ENCODE measurements around the gene GAPVD1. TPM values are rescaled to one million over a fixed set of nuclear protein-coding genes. Genes with fewer than 3 reads are reported as not detected.

Gene GAPVD1
- total RNA-seq, 1 experiment from 2014 or later: 53.1 TPM

DNA sequence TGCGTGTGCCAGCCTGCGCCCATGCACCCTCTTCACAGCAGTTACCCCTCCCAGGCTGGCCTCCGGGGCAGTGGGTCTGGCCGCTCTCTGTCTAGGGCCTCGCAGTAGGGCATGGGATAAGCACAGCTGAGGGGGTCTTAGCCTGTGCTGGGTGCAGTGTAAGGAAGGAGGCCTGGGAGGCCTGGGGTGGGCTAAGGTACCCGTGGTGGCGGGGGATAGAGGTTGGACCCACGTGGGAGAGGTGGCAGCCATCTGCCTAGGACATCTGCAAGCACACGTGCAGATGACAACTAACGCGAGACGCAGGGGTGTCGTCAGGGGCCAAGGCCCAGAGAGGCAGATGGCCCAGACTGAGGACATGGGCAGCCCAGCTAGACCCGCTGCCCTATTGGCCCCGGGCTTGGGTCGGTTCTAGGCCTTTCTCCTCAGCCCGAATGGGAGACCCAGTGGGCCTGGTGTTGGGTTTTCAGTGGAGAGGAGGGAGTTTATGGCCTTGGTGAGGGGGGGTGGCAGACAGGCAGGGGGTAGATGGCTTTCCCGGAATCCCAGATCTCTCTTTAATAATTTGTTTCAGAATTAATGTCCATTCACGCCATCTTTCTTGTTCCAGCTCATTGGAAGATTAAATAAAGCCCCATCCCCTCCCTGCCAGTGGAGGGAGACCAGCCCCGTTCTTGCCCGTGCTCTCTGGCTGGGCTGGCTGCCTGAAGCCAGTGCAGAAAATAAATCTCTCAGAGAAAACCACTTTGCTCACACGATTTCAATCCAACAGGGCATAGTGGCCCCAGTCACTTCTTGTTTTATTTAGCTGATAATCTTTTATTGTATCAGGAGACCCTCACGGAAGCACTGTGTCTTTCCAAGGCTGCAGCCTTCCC lies 154.2 kb downstream of the GAPVD1 start:
- no peak overlapping the region for H3K27ac ChIP-seq (ENCODE audit: low read depth, low read length)
- ChIA-PET RAD21 (ENCODE audit: low non-redundant PET in 1 of 2, low total read pairs in 2 of 2, uncharacterized antibody in 2 of 2, unreplicated experiment in 2 of 2) (no interaction called here), POLR2A (no interaction called here), CTCF (no interaction called here)
- no peaks in the 10 kb centered on the region for H3K27me3 ChIP-seq (ENCODE audit: insufficient read depth, low read length)
- H3K4me2 ChIP-seq (ENCODE audit: low read length): no peak overlapping the region
- H3K9me2 ChIP-seq (ENCODE audit: insufficient read depth): no peaks in the 10 kb centered on the region
- BruUV-seq (replicated peaks): no TSS peak
- H2AFZ ChIP-seq (ENCODE audit: low read depth, low read length, poor library complexity, severe bottlenecking): no peak overlapping the region
- TF ChIP-seq JUND (IDR thresholded peaks at IDR 0.05) (no peak), SIN3A (IDR thresholded peaks at IDR 0.05; ENCODE audit: low read depth) (no peak), ZFX (IDR thresholded peaks at IDR 0.05) (no peak)
- H3K9me3 ChIP-seq (ENCODE audit: control insufficient read depth in 1 of 2, insufficient read depth in 1 of 2, low read depth in 1 of 2, low read length in 2 of 2): no peaks in the 10 kb centered on the region
- H4K20me1 ChIP-seq (ENCODE audit: insufficient read depth): no peaks in the 10 kb centered on the region
- H3K4me1 ChIP-seq (ENCODE audit: control insufficient read depth in 1 of 2, insufficient read depth in 2 of 2, low read length in 2 of 2): peaks cover 5 to 12% of the 10 kb centered on the region in 2 experiments; a peak in 3 of 4 replicates
- H3K36me3 ChIP-seq (ENCODE audit: control insufficient read depth in 1 of 2, insufficient read depth in 2 of 2, low read length in 2 of 2): no peaks in the 10 kb centered on the region
- intact Hi-C loops (cut with micrococcal nuclease): no loop called here
- no peak for ATAC-seq
- H3K9ac ChIP-seq (ENCODE audit: low read length): no peak overlapping the region
- no peak overlapping the region for H3K4me3 ChIP-seq (replicated peaks in 1 of 2; ENCODE audit: low read depth in 1 of 2, low read length in 2 of 2)
- no peaks in the 10 kb centered on the region; the same call in 1 of the 2 replicates for H3K79me2 ChIP-seq (ENCODE audit: insufficient read depth, low read length)
- DNase-seq (ENCODE audit: low read depth, low spot score): no peak

DNA sequence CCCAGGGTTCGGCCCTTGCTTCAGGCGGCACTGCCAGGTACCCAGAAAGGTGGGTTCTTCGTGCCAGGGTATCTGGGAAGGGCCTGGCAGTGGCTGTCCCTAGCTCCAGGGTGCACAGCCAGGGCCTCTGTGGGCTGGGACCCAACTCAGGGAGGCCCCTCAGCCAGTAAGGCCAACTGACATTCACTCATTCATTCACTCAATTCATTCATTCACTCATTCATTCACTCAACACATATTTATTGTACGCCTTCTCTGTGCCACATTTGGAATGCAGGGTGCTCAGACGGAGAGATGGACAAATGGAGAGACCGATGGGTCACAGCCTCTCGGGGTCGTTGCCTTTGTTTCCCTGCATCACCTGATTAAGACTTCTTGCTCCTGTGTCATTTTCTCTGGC lies 154.9 kb downstream of the GAPVD1 start:
- ChIA-PET POLR2A (no interaction called here), CTCF (no interaction called here), RAD21 (ENCODE audit: low non-redundant PET in 1 of 2, low total read pairs in 2 of 2, uncharacterized antibody in 2 of 2, unreplicated experiment in 2 of 2) (no interaction called here)
- ATAC-seq (no peak), DNase-seq (ENCODE audit: low read depth, low spot score) (no peak)
- Histone ChIP-seq H3K36me3 (ENCODE audit: control insufficient read depth in 1 of 2, insufficient read depth in 2 of 2, low read length in 2 of 2) (no peaks in the 10 kb centered on the region), H3K27ac (ENCODE audit: low read depth, low read length) (no peak overlapping the region), H3K4me1 (ENCODE audit: control insufficient read depth in 1 of 2, insufficient read depth in 2 of 2, low read length in 2 of 2) (peaks cover 2 to 11% of the 10 kb centered on the region in 2 experiments; a peak in 3 of 4 replicates), H3K79me2 (ENCODE audit: insufficient read depth, low read length) (no peaks in the 10 kb centered on the region), H3K27me3 (ENCODE audit: insufficient read depth, low read length) (no peaks in the 10 kb centered on the region), H3K9ac (ENCODE audit: low read length) (no peak overlapping the region), H3K9me3 (ENCODE audit: control insufficient read depth in 1 of 2, insufficient read depth in 1 of 2, low read depth in 1 of 2, low read length in 2 of 2) (no peaks in the 10 kb centered on the region), H3K4me3 (replicated peaks in 1 of 2; ENCODE audit: low read depth in 1 of 2, low read length in 2 of 2) (no peak overlapping the region), H2AFZ (ENCODE audit: low read depth, low read length, poor library complexity, severe bottlenecking) (no peak overlapping the region), H3K9me2 (ENCODE audit: insufficient read depth) (no peaks in the 10 kb centered on the region), H4K20me1 (ENCODE audit: insufficient read depth) (no peaks in the 10 kb centered on the region), H3K4me2 (ENCODE audit: low read length) (no peak overlapping the region)
- intact Hi-C loops (cut with micrococcal nuclease): no loop called here
- TF ChIP-seq SRF (IDR thresholded peaks at IDR 0.05; ENCODE audit: low read depth) (no peak), REST (IDR thresholded peaks at IDR 0.05; ENCODE audit: low read depth) (no peak), SP1 (IDR thresholded peaks at IDR 0.05; ENCODE audit: low read depth) (no peak), EZH2 (IDR thresholded peaks at IDR 0.05) (no peak), ZFX (IDR thresholded peaks at IDR 0.05) (no peak), YY1 (IDR thresholded peaks at IDR 0.05; ENCODE audit: extremely low read depth, insufficient replicate concordance, low read depth, low read length) (no peak), RAD21 (IDR thresholded peaks at IDR 0.05; ENCODE audit: low read depth) (no peak), TCF7L2 (IDR thresholded peaks at IDR 0.05; ENCODE audit: borderline replicate concordance, extremely low read depth, insufficient read depth, insufficient read length) (no peak), CEBPB (IDR thresholded peaks at IDR 0.05; ENCODE audit: low read depth) (no peak)
- TF ChIP-seq, protein P1, sequence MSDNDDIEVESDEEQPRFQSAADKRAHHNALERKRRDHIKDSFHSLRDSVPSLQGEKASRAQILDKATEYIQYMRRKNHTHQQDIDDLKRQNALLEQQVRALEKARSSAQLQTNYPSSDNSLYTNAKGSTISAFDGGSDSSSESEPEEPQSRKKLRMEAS (IDR thresholded peaks at IDR 0.05): no peak
- BruUV-seq (replicated peaks): no TSS peak
